NCI-H2227 (cell line): Measurements from ENCODE around the gene WDR12.
"Not testable (repeated sequence)": the region's sequence is repeated elsewhere in the genome, so short reads cannot be mapped to it uniquely, and the experiment has no call there.

ENCODE experiments used
- DNase-seq: peaks from one replicate; lab custom pipeline; 2025; ENCODE audit not compliant: unreplicated experiment; lab: John Stamatoyannopoulos, UW

WDR12 gene

DNA sequence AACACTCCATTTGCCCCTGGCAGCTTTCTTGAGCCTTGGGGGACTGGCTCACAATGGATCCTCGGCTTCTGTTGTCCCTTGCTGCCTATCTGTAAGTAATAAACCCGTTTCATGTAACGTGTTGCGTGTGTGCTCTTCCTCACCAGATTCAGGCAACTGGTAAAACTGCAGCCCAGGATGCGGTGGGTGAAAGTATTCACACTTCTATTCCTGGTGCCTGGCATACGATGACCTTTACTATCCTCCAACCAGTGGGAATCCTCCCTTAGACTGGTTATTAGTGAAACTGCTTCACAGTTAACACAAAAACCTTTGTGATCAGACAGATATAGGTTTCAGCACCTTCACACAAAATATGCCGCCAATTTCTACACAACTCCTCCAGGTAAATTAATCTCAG lies 26.3 kb downstream of the WDR12 start:
- DNase-seq, result no peak

DNA sequence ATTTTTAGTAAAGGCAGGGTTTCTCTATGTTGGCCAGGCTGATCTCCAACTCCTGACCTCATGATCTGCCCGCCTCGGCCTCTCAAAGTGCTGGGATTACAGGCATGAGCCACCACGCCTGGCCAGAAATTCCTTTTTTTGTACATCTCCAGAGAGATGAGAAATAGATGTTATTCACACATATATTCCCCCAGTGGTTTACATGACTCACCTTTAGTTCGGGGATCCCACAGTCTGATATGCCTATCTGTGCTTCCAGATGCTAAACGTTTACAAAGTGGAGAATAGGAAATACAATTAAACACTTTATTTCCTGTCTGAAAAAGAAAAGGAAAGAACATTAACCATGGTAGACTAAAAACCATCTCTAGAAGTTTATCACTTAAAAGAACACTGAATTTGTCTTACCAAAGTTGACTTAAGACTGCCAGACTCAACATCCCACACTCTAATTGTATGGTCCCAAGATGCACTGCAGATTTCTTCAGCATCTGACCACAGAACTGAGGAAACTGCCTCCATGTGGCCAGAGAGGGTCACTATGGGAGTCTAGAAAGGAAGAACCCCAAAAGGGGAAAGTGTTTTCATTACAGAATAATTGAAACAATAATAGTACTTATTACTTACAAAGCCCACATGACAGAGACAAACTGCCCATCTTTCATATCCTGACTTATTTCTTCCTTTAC lies 27.3 kb downstream of the WDR12 start:
- no peak for DNase-seq

DNA sequence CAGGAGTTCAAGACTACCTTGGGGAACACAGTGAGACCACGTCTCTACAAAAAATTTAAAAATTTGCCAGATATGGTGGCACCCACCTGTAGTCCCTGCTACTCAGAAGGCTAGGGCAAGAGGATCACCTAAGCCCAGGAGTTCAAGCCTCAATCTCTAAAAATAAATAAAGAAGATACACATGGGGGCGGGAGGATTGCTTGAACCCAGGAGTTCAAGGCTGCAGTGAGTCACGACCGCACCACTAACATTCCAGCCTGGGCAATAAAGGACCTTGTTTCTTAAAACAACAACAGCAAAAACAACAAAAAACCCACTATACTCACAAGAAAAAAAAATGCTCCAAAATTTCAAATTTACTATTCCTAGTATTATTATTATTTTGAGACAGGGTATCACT lies 29.9 kb downstream of the WDR12 start:
- DNase-seq, result no peak

DNA sequence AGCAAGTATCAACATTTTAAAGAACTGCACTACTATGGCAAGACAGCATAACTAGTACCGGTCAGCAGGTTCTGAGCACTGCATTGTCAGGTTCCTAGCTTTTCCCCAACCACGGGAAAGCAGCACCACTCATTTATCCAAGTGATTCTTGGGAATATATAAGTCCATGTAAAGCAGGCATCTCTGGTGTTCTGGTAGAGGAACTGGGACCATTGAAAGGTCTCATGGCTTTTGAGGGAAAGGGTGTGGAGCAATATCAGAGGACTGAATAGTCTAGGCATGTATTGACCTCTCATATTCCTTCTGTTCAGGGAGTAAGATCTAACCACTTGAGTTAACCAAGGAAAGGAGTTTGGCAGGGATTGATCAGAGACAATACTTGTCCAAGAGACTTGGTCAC lies 33.8 kb downstream of the WDR12 start:
- no peak for DNase-seq

DNA sequence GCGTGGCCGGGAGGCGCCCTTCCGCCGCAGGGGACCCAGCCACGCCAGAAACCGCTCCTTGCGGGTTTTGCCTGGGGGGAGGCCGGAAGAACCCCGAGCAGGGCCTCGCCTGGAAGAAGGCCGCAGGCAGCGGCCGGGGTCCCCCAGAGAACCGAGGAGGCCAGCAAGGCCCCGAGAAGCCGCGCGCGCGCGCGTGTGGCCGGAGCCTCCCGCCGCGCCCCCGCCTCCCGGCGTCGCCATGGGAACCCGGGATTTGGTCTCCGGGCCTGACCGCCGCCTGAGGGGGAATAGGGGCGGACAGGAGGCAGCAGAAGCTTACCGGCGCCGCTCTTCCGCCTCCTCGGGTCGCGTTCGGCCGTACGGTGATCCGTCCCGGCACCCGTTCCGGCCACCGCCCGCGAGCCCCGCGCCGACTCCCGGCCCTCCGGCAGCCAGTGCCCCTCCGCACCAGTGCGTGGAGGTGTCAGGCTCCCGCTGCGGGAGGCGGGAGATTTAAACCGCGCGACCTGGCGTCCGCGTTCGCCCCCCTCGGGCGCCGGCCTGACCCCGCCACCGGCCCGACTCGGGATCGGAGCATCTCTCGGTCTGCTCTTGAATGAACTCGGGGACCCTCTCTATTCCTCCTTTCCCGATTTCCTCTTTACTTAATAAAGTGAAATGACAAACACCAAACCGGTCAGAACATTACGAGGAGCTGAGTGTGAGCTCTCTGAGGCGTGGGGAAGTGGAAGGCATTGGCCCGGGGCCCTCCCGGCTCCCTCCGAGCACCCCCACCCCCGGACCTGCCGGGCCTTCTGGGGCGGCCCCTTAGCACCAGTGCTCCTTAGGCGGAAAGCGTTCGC lies 40.0 kb downstream of the WDR12 start, which contains the start of gene ICA1L:
Gene ICA1L (minus strand): TSS at position 467 of the 842 bp plus-strand sequence. CDS start 42,757 bp downstream, outside the sequence.
- peak; percentile 91 for DNase-seq

DNA sequence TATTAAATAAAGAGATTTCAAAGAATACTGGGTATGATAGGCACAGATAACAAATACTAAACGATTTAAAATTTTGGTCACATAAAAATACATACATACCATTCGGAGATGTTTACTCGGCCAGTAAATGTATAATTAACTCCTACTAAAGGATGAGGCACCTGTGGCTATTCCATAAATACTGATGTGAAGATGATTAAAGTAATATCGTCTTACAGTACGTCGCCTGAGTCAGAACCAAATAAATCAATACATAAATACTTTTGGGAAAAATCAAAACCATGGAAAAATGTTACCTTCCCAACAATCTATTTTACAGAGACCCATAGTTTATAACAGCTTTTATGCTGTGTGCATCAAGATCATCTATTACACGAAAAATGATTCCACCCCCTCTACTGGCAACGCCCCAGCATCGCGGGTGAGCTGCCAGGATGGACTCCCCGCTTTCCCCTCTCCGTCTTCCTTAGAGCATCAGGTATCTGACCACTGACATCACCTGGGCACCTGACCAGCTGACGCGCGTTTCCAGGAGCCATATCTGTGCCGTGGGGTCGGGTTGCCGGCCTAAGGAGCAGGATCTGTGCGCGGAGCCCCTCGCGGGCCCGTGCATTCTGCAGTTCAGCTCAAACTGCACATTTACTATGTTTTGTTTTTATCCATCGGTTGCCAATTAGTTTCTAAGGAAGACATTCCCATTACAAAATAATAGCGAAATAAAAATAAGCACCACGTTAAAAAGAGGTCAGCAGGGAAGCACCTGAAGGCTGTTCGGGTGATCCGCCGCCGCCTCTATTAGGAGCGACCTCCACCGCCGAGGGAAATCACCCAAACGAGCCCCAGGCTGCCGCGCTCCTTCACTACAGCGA lies 40.8 kb downstream of the WDR12 start:
- DNase-seq, result peak; percentile 92

DNA sequence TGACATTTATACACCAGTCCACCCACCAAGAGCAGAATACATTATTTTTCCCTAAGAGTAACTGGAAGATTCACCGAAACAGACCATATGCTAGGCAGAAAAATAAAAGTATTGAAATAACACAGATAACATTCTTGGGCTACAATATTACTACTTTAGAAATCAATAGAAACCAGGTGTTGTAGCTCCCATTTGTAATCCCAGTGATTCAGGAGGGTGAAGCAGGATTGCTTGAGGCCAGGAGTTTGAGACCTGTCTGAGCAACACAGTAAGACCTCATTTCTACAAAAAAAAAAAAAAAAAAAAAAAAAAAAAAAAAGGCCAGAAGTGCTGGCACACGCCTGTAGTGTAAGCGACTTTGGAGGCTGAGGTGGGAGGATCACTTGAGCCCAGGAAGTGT lies 49.5 kb downstream of the WDR12 start:
- DNase-seq, result no peak

DNA sequence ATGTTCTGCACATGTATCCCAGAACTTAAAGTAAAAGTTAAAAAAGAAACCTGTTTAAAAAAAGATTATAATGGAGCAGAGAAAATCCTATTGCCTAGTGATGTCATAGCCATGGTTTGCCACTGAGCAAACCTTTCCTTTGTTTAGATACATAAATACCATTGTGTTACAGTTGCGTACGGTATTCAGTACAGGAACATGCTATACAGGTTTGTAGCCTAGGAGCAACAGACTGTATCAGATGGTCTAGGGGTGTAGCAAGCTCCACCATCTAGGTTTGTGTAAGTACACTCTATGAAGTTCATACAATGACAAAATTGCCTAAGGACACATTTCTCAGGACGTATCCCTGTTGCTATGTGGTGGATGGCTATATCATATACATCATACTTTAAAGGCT lies 52.9 kb downstream of the WDR12 start:
- DNase-seq, result no peak

DNA sequence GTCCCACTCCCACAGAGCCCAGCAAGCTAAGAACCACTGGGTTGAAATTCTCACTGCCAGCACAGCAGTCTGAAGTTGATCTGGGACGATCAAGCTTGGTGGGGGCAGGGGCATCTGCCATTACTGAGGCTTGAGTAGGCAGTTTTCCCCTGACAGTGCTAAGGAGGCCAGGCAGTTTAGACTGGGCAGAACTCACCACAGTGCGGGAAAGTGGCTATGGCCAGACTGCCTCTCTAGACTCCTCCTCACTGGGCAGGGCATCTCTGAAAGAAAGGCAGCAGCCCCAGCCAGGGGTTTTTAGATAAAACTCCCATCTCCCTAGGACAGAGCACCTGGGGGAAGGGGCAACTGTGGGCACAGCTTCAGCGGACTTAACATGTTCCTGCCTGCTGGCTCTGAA lies 62.1 kb downstream of the WDR12 start:
- not testable (repeated sequence) for DNase-seq

DNA sequence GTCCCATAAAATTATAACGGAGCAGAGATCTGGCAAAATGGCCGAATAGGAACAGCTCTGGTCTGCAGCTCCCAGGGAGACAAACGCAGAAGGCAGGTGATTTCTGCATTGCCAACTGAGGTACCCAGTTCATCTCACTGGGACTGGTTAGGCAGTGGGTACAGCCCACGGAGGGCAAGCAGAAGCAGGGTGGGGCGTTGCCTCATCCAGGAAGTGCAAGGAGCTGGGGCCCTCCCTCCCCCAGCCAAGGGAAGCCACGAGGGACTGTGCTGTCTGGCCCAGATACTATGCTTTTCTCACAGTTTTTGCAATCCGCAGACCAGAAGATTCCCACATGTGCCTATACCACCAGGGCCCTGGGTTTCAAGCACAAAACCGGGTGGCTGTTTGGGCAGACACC lies 62.7 kb downstream of the WDR12 start:
- no peak for DNase-seq

DNA sequence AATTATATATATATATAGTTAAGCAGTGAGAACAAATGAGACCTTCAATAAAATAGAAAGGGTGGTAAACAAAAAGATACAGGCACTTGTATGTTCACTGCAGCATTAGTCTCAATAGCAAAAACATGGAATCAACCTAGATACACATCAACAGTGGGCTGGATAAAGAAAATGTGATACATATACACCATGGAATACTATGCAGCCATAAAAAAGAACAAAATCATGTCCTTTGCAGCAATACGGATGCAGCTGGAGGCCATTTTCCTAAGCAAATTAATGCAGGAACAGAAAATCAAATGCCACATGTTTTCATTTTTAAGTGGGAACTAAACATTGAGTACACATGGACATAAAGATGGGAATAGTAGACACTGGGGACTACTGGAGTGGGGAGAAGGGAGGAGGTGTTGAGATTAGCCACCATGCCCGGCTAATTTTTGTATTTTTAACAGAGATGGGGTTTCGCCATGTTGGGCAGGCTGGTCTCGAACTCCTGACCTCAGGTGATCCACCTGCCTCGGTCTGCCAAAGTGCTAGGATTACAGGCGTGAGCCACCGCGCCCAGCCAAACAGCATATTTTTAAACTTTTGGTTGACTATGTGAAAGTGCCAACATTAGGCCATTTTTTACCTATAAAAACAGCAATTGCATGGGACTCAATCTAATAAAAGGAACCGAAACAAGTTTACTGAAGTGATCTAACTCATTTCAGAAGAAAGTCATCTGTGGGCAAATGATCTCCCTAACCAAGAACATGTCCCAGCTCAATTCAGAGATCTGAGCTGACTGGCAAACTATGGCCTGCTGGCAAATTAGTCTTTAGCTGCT lies 63.6 kb downstream of the WDR12 start:
- no peak for DNase-seq

DNA sequence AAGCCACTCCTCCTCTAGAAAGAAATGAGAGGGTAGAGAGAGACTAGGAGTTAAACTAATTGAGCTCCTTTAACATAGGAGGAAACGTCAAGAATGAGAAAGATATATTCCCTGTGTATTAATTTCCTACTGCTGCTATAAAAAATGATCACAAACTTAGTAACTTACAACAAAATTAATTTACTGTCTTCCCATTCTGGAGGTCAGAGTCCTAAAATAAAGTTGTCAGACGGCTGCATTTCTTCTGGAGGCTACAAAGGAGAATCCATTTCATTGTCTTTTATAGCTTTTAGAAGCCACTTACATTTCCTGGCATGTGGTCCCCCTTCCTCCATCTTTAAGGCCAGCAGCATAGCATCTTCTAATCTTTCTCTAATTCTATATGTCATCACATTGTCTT lies 66.8 kb downstream of the WDR12 start:
- no peak for DNase-seq

DNA sequence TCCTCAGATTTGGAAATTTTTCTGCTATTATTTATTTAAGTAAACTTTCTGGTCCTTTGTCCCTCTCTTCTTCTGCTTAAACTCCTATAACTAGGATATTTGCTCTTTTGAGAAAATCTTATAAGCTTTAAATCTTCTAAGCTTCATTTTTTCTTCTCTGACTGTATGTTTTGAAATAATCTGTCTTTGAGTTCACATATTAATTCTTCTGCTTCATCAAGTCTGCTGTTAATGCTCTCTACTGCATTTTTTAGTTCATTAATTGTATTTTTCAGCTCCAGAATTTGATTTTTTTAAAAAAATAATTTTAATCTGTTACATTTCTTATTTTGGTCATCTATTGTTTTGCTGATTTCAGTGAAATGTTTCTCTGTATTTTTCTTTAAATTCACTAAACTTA lies 68.8 kb downstream of the WDR12 start:
- no peak for DNase-seq

DNA sequence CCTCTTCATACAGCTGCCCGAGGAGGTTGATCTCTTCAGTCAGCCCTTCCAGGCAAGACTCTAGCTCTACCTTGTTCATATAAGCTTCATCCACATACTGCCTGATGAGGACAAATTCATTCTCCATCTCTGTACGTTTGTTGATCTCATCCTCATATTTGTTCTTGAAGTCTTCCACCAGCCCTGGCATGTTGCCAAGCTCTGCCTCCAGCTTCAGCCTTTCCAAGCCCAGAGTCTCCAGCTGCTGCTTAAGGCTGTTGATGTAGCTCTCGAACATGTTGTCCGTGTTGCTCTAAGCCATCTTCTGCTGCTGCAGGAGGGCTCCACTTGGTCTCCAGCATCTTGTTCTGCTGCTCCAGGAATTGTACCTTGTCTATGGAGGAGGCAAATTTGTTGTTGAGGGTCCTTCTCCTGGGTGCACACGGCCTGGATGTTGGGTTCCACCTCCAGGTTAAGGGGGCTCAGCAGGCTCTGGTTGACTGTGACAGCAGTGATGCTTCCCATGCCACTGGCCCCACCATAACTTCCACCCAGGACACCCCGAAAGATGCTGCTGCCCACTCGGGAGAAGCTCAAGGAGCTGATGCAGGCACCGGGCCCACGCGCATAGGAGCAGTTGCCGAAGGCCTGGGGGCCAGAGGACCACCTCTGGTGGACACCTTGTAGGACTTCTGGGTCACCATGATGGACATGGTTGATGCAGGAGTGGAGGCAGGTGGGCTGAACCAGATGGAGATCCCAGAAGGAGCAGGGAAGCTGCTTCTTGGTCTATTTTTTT lies 70.2 kb downstream of the WDR12 start:
- DNase-seq, result no peak

DNA sequence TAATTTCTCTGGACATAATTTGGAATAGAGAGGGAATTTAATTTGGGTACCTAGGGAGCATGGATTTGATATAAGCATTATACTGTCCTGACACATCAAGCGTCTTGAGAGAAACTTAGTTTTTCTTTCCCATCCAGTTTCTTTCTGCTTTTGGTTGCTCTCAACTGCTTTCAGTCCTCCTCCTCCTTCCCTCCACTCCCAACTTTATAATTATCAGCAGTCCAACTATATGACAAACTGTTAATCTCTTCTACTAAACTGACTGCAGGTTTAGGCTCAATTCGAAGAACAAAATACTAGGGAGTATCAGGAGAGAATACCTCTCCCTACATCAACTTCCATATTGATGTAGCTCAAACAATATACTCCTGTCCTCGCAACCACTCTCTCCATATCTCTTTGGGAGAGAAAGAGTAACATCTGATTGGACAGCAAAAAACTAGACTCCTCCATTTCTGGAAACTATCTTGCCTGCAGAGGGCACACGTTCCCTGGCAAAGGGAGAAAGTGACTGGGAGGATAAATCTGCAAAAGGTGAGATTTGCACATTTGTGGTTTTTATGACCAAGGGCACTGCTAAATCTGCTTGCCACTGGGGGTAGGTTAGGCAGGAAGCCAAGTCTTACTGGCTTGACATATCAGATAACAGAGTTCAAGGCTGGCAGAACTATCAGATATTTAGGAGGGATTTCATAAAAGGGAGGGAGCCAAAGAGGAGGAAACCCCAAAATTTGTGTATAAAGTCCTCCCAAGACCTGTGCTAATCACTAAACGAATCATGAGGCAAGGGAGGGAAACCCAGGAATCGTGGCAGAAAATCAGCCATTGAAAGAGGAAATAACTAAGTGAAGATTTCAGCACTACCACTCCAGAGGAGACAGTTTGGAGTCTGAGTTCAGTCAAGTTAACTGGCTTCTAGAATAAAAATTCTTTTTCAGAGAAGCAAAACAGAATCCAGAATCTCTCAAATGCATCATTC lies 79.9 kb downstream of the WDR12 start:
- peak; percentile 83 for DNase-seq

DNA sequence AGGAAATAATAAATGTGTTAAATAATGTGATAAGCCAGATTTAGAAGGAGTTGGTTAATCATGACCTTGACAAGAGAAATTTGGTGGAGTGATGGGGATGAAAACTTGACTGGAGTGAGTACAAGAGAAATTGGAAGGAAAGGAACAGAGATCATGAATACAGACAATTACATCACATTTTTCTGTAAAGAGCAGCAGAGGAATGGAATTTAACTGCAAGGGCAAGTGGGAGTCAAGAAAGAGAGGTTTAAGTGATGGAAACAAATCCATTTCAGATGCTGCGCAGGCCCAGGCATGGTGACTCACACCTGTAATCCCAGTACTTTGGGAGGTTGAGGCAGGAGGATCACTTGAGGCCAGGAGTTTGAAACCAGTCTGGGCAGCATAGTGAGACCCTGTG lies 86.6 kb downstream of the WDR12 start:
- no peak for DNase-seq
